Limb (tissue), 2 donors: ENCODE results near the gene DAGLB.
"Not testable (repeated sequence)": the region's sequence is repeated elsewhere in the genome, so short reads cannot be mapped to it uniquely, and the experiment has no call there.

ENCODE experiments used
- DNase-seq, 2 donors: peaks; one replicate each; pipeline ENCODE4 v3.0.0-alpha.2; 2016; ENCODE audit errors: extremely low spot score in 2 of 2

The DAGLB gene

DNA sequence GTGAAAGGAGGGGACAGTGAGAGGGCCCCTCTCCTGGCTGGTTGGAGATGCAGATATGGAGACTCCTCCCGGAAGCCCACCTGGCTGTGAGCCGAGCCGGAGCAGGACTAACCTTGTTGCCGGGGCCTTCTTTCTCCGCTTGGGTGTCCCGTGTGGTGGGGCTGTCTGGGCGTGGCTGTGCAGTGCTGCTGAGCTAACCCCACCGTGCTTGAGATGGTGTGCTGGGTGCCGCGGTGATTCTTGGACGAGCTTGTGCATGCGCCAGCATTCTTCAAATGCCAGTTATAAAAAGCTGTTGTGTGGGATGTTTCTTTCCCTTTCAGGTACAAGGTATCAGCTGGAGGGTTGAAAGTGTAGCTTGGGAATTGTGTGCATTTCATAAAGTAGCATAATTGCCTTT, 48.8 kb downstream of the DAGLB start:
- no peak for DNase-seq

DNA sequence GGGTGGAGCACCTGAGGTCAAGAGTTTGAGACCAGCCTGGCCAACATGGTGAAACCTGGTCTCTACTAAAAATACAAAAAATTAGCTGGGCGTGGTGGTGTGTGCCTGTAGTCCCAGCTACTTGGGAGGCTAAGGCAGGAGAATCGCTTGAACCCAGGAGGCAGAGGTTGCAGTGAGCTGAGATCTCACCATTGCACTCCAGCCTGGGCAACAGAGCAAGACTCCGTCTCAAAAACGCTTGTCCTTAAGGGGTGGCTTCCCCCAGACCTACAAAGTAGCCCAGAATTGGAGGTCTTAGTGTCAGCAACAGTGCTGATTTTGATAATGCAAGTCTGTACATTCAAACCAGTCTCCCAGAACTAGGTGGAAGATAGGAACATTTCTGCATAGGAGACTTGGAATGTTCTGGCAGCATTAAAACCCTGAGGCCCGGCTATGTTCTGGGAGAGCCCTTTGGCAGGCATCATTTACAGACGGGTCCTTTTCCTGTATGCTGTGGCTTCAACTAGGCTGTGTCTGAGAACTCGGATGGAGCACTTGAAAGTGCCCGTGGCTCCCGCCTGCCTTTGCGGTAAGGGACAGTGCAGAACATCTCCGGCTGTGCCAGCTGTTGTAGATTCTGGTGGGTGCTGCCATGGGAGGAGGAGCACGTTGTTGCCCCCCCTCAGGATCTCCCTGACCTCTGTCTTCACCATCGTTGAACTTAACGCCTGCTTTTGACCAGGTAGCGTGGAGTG, 49.8 kb downstream of the DAGLB start:
- DNase-seq, result not testable (repeated sequence)

GRCh38 chr7:6395898-6396595, 51.7 kb downstream of the DAGLB start:
- no peak for DNase-seq

GRCh38 chr7:6394114-6394513, 53.6 kb downstream of the DAGLB start:
- no peak for DNase-seq

DNA sequence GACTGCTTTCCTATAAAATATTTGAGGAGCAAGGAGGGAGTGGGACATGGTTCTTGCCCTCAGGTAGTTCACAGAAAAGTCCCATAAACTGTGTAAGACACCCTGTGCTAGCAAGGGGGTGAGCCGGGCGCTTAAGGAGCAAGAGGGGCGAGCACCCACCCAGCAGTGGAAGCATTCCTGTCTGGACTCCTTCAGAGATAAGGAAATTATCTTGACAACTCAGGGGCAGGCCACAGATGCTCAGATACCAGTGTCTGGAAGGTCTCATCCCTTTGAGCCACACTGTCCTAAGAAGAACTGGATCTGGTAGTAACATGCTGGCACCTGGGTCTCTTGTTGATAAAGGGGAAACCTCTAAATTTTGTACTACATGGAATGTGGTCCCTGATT, 54.1 kb downstream of the DAGLB start:
- no peak for DNase-seq

DNA sequence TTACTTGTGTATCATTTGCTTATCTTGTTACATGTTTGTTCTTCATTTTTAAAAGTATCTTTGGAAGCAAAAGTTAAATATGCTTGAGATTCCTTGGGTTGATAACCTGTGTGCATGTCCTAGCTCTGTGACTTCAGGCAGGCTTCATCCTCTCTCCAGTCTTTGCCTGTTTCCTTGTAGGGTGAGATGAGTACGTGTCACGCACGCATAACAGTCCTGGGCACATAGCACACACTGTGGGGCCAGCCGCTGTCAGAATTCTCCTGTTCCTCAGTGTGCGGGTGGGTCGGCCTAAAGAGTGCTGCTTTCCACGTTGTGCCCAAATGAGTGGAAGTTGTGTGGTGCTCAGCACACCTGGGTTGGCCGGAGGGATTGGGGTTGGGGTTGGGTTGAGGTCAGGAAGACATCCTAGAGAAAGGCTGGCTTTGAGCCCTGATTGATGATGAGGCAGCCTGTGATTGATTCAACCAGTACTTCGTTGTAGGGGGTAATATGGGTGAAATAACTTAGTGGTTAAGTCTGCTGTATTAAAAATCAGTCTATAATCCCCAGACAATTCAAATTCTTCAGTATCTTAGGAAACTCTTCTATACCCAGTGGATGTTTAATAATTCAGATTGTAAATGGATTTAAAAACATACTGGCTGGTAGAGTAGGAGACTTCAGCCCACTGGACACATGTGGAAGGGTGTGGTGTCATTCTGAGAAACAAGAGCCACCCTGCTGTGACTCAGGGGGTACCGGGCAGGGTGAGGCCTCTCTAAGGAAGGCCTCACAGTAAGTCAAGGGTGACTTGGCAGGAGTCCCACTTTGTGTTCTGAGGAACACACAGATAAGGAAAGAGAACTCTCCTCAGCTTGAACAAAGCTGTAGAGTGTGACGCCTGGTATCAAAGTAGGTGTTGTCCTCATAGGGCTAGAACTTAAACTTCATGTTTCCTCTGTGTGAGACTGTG, 54.8 kb downstream of the DAGLB start:
- no peak for DNase-seq

DNA sequence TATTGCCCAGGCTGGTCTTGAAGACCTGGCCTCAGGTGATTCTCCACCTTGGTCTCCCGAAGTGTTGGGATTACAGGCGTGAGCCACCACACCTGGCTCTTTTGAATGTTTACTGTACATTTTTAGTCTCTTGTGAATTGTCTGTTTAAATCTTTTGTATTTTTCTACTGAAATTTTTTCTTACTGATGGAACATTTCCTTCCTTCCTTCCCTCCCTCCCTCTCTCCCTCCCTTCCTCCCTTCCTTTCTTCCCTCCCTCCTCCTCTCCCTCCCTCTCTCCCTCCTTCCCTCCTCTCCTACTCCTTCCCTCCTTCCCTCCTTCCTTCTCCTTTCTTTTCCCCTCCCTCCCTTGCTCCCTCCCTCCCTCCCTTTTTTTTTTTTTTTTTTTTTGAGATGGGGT, 58.0 kb downstream of the DAGLB start:
- no peak for DNase-seq

GRCh38 chr7:6387734-6388294, 59.9 kb downstream of the DAGLB start:
- DNase-seq, result no peak

DNA sequence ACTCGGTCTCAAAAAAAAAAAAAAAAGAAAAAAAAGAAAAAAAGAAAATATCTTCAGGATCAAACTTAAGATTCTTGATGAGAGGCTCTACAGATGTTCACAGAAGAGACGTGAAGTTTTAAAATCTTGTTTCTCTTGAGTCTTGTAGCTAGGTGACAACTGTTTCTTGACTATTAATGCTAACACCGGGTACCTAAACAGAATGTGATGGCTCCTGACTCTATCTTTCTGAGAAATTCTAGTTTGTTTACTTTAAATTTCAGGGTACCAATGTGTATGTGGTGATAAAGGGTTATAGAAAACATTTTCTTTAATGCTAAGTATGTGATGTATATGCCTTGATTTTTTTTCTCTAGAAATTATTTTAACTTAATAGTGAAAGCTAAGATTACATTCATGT, 61.0 kb downstream of the DAGLB start:
- DNase-seq, result no peak

DNA sequence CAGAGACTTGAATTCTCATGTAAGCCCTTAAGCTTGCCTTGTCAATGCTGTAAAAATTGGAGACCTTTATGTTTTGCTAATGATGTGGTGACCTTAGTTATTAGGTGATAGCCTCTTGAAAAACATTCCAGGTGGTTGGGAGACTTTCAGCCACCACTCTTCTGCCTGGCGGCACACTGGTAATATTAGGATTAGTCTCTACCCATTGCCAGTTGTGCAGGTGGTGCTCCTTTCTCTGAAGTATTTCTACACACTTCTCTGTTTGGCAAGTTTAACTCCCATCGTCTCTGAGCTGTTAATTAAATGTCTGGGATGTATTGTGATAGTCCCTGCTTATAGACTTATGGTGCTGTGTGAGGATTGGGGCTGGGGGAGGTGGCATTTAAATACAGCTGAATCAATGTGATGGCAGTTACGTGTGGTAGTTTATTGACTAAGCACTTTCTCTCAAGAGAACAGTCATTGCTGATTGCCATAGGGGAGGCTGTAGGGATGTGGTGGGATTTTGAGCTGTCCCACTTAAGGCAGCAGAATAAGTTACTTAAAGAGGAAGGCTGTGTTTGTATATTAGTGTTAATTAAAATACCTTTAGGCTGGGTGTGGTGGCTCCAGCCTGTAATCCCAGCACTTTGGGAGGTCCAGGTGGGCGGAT, 61.7 kb downstream of the DAGLB start:
- DNase-seq, result no peak

DNA sequence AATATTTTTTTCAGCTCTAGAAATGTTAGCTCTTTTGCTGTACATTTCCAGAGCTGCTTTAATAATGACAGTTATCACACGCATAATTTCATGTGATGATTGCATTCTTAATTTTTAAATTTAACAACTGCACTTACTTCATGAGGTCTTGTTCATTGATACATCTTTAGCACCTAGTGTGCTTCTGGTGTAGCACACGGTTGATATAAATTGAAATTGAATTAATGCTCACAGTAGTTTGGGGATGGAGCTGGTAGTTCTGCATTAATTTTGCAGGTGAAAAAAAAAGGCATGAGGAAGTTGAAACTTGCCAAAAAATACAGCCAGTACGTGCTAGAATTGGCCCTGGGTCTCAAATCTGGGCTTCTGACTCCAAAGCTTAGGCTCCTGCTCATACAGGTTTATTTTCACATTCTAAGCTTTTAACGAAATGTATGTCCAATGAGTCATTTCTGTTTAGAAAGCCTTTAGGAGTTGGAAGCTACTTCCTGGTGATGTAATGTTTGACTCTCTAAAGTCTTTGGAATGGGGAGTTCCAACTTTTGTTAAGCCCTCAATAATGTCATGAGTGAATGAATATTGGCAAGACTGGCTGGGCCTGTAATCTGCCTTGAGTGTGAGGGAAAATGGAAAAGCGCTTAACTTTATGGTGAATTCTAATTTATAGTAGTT, 62.5 kb downstream of the DAGLB start:
- DNase-seq, result peak in 1 of 2 donors; percentile 56

- no peak for DNase-seq
These were observed 63.4 kb downstream of the DAGLB start for GRCh38 chr7:6384327-6384726.

DNA sequence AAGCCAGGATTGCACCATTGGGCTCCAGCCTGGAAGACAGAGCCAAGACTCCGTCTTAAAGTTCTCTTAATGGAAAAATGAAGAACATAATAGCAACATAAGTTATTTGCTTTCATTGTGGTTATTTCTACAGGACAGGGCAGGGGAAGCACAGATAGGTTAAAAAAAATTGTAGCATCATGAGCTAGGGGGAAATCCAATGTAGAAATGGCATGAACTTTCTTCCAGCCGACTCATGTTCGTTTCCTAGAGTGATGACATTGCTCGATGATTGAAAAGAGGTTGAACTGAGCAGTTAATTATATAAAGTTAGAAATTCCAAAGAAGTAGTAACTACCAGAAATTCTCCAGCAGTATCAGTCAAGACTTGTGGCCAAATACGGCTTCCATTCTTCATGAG, 64.9 kb downstream of the DAGLB start:
- no peak for DNase-seq

DNA sequence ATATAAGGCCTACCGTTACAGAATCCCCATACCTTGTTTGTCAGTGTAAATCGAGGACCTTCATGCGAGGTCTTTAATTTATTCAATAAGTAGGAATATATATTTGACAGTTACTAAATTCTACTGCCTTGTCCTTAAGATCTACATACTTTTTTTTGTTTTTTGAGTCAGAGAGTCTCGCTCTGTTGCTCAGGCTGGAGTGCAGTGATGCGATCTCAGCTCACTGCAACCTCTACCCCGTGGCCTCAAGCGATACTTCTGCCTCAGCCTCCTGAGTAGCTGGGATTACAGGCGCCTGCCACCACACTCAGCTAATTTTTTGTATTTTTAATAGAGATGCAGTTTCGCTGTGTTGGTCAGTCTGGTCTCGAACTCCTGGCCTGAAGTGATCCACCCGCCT, 65.9 kb downstream of the DAGLB start:
- not testable (repeated sequence) for DNase-seq

DNA sequence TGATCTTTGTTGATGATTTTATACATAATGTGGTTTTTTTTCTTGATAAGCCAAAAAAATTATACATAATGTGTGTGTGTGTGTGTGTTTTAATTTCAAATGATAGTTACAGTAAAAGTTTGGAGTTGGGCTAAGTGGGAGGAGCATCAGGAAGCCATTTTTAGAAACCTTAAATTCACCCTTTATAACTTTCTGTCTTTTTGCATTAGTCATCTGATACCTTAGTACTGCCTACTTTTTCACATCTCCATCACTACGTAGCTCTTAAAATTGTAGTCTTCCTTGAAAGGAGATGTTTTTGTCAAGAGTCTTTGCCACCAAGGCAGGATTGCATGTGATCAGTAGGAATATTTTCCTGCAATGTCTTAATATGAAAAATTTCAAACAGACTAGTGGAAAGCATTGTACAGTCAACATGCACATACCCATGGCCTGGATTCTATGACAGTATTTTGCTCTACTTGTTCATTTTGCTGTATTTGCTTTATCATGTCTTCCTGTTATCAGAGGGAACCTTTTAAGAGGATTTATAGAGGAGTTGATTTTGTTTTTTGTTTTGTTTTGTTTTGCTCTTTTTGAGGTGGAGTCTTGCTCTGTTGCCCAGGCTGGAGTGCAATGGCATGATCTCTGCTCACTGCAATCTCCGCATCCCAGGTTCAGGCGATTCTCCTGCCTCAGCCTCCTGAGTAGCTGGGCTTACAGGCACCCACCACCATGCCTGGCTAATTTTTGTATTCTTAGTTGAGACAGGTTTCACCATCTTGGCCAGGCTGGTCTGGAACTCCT, 67.3 kb downstream of the DAGLB start:
- DNase-seq, result no peak

DNA sequence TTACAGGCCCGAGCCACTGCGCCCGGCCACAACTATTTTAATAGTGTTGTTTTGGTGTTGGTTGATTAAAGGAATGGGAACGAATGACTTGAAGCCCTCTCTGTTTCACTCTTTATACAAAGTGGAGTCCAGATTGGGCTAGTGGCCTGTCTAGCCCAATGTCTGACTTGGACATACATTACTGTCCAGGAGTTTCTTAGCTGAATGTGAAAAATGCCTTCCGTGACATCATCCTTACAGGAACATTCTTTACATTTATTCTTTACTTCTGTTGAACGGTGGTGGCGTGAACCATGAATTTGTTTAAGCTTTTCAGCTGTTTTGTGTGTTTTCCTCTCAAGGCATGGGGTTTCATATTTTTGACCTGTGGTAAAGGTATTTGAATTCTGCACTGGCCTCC, 67.9 kb downstream of the DAGLB start:
- DNase-seq, result no peak

DNA sequence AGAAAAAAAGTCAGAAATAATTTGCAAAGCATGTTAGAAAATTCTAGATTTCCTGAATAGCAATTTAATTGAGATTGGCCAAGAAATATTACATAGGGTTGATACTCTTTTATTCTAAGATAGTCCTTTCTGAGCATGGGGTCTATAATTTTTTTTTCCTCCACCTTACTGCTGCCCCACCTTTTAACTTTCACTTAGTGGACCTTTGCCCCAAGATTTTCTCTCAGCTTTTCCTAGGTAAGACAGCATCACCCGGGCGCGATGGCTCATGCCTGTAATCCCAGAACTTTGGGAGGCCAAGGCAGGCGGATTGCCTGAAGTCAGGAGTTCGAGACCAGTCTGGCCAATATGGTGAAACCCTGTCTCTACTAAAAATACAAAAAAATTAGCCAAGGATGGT, 69.2 kb downstream of the DAGLB start:
- not testable (repeated sequence) for DNase-seq

DNA sequence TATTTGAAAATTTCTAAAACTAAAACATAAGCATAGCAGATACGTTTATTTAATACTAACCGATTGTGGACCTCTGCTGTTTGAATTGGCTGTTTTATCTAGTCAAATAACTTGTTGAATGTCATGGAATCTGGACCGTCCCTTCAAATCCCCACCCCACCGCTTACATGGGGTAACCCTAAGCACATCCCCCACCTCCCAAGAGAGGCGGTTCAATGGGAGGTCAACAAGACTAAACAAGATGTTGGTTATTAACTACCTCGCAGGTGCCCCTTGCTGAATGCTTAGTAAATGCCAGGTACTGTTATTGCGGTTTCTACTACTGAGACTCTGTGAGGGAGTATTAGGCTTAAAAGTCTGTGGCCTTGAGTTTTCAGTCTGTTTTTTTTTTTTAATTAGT, 70.9 kb downstream of the DAGLB start:
- DNase-seq, result no peak

DNA sequence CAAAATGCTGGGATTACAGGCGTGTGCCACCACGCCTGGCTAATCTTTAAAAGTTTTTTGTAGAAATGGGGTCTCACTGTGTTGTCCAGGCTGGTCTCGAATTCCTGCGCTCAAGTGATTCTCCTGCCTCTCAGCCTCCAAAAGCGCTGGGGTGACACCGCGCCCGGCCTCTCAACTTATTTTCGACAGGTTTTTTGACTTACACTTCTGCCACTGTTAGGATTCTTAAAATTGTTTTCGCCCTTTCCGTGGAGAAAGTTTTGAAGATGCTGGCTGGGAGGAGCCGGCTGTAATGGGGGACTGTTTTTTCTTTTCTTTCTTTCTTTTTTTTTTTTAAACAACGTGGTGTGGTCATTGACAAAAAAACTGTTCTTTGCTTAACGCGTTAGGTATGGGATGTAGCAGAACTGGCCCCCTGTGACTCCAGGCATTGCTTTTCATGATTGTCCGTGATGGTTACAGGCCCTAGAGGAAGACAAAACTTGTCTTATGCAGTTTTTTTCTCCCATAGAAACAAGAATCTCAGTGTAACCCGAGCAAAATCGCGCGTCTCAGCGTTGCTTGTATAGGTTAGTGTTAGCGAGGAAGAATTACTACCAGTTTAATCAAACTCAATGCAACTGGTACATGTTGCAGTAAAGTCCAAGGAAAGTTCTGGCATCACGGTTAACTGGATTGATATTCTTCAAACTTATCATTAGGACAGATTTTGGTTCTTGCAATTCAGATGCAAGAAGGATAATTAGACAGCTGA, 72.2 kb downstream of the DAGLB start:
- DNase-seq, result peak in 1 of 2 donors; percentile 46
